Suppressor macrophage treated with lipopolysaccharide for 4 hours (primary cell): ENCODE results near the gene SLC4A1.
A peak's percentile ranks its signal among the peaks of the same experiment; 100 is the strongest.
"Not testable (repeated sequence)": the region's sequence is repeated elsewhere in the genome, so short reads cannot be mapped to it uniquely, and the experiment has no call there.

Source experiments
- DNase-seq: peaks from one replicate; pipeline ENCODE4 v3.0.0-alpha.2; 2020

SLC4A1 gene

GRCh38 chr17:44255915-44256314, 12.0 kb downstream of the SLC4A1 start:
- no peak for DNase-seq

DNA sequence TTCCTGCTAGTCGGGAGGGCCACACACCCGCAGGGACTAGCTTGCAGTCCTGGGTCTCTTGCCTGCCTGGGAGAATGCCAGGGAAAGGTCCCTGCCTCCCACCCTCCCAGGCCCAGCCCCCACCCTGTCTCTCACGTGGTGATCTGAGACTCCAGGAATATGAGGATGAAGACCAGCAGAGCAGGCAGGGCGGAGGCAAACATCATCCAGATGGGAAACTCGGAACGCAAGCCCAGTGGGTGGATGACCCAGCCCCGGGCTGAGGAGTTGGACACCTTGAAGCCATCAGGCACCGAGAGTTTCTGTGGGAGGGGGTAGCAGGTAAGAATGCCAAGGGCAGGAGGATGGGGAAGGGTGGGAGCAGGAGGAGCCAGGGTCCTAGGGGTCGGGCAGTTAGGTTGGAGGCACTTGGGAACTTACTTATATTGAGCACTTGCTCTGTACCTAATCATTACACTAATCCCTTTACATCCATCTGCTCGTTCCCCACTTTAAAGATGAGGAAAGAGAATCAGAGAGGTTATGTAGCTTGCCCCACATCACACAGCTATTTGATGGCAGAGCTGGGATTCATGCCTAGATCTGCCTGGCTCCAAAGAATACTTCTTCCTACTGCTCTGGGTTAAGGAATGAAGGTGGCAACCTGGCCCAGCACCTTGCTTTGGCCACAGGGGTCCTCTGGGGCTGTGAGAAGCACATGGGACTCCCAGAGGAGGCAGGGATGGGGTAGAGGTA, 13.4 kb downstream of the SLC4A1 start:
- no peak for DNase-seq

- no peak for DNase-seq
Measured at GRCh38 chr17:44253006-44253405, 14.9 kb downstream of the SLC4A1 start.

- DNase-seq: no peak
Measured at GRCh38 chr17:44251062-44251461, 16.9 kb downstream of the SLC4A1 start.

DNA sequence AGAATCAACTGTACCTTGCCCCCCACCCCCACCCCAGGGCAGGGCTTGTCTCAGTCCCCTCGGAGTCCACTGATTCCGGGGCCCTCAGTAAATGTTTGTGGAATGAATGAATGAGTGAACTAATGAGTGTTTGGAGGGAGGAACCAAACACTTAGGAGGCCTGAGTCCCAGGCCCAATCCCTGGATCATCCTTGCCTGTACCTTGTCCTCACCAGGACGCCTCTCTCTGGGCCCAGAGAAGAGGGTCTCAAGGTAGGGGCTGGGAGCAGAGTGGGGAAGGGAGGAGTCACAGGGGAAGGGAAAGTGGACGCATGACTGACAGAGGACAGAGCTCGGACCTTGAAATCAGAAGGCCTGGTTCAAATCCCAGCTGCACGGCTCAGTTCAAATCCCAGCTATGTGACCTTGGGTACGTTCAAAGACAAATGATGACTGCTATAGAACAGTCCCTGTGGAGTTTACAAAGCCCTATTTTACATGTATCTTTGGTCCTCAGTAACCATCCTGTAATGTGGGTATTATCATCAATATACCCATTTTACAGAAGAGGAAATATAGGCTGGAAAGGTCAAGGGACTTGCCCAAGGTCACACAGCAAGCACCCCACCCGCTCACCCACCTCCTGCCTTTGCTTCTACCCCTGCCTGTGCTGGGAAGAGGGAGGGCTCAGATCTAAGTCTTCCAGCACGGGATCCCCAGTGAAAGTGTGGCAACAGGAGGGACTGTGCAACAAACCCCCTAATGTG, 18.3 kb downstream of the SLC4A1 start:
- no peak for DNase-seq

GRCh38 chr17:44247876-44248736, 19.8 kb downstream of the SLC4A1 start:
- DNase-seq: no peak

- DNase-seq: no peak
Measured at GRCh38 chr17:44247440-44247841, 20.5 kb downstream of the SLC4A1 start.

- peak; percentile 65 for DNase-seq
Measured at GRCh38 chr17:44241106-44241624, 26.8 kb downstream of the SLC4A1 start.

DNA sequence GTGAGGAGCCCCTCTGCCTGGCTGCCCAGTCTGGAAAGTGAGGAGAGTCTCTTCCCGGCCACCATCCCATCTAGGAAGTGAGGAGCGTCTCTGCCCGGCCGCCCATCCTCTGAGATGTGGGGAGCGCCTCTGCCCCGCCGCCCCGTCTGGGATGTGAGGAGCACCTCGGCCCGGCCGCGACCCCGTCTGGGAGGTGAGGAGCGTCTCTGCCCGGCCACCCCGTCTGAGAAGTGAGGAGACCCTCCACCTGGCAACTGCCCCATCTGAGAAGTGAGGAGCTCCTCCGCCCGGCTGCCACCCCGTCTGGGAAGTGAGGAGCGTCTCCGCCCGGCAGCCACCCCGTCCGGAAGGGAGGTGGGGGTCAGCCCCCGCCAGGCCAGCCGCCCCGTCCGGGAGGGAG, 30.0 kb downstream of the SLC4A1 start:
- not testable (repeated sequence) for DNase-seq

- DNase-seq: no peak
Measured at GRCh38 chr17:44236444-44236991, 31.4 kb downstream of the SLC4A1 start.

GRCh38 chr17:44235583-44235936, 32.4 kb downstream of the SLC4A1 start:
- DNase-seq: no peak

DNA sequence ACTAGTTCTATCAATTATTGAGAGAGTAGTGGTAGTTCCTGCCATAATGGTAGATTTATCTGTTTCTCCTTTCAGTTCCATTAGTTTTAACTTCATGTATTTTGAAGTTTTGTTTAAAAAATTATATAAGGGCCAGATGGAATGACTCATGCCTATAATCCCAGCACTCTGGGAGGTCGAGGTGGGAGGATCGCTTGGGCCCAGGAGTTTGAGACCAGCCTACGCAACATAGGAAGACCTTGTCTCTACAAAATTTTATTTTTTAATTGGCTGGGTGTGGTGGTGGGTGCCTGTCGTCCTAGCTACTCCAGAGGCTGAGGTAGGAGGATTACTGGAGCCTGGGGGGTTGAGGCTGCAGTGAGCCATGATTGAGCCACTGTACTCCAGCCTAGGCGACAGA, 34.4 kb downstream of the SLC4A1 start:
- no peak for DNase-seq

- DNase-seq: no peak
Measured at GRCh38 chr17:44232061-44232460, 35.9 kb downstream of the SLC4A1 start.

DNA sequence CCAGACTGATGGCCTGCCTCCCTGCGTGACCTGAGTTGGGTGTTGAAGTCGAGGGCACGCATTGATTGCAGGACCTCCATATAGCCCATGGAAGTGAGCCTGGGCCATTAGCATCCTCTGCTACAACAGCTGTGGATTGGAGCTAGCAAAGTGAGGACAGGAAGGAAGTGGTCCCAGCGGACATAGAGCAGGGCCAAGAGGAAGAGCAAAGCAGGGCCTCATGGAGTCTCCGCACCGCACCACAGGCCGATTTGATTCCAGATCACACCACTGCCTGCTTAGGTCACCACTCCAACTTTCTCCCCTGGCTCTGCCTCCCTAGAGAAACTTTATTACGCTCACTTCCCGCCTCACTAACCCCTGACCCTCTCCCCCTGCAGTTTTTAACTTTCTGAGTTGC, 37.8 kb downstream of the SLC4A1 start:
- no peak for DNase-seq

- no peak for DNase-seq
Measured at GRCh38 chr17:44229090-44229489, 38.8 kb downstream of the SLC4A1 start.

- DNase-seq: no peak
Measured at GRCh38 chr17:44223541-44224071, 44.3 kb downstream of the SLC4A1 start.

GRCh38 chr17:44222112-44222869, 45.6 kb downstream of the SLC4A1 start:
- DNase-seq: peak; percentile 49

GRCh38 chr17:44221862-44222111, 46.1 kb downstream of the SLC4A1 start:
- DNase-seq: no peak

- DNase-seq: peak; percentile 62
Measured at GRCh38 chr17:44221084-44221861, 46.7 kb downstream of the SLC4A1 start.

GRCh38 chr17:44220213-44221083, 47.5 kb downstream of the SLC4A1 start:
- peak; percentile 52 for DNase-seq
